CD14-positive monocyte (primary cell): Measurements from ENCODE around the gene OCSTAMP. TPM values are rescaled to one million over a fixed set of nuclear protein-coding genes. Genes with fewer than 3 reads are reported as not detected.

Experiments
- DNase-seq, 3 donors: peaks; one replicate each; pipeline ENCODE4 v3.0.0-alpha.2; 2011 to 2022
- H2AFZ ChIP-seq: 2 replicates; pipeline ENCODE4 v1.6.0; 2012; ENCODE audit warnings: mild to moderate bottlenecking, low read depth, low read length, inconsistent platforms; ENCODE audit not compliant: insufficient read depth, poor library complexity, severe bottlenecking
- H3K27ac ChIP-seq, 2 donors: 1 replicate in 1 of 2; 2 replicates in 1 of 2; pipeline ENCODE4 v1.5.1; 2012 to 2013; ENCODE audit warnings: low read length in 2 of 2, control low read depth in 1 of 2, inconsistent platforms in 1 of 2, low read depth in 1 of 2, mild to moderate bottlenecking in 1 of 2
- H3K27me3 ChIP-seq, 2 donors: one replicate each; pipeline versions ENCODE4 v1.6.0 to v1.6.1; 2011 to 2013; ENCODE audit warnings: low read length in 2 of 2; ENCODE audit not compliant: control insufficient read depth in 2 of 2, insufficient read depth in 2 of 2
- H3K36me3 ChIP-seq, 2 donors: replicated peaks in 1 of 2; 1 replicate in 1 of 2; 2 replicates in 1 of 2; pipeline versions ENCODE4 v1.5.1 to v1.6.1; 2012 to 2013; ENCODE audit warnings: low read length in 2 of 2, control low read depth in 1 of 2, inconsistent platforms in 1 of 2, mild to moderate bottlenecking in 1 of 2; ENCODE audit not compliant: insufficient read depth in 2 of 2, control insufficient read depth in 1 of 2
- H3K4me1 ChIP-seq, 2 donors: 1 replicate in 1 of 2; 2 replicates in 1 of 2; pipeline versions ENCODE4 v1.5.1 to v1.6.1; 2012 to 2013; ENCODE audit warnings: low read length in 2 of 2, control low read depth in 1 of 2, inconsistent platforms in 1 of 2, mild to moderate bottlenecking in 1 of 2, moderate library complexity in 1 of 2; ENCODE audit not compliant: insufficient read depth in 2 of 2, control insufficient read depth in 1 of 2
- H3K4me2 ChIP-seq: replicated peaks from 2 replicates; pipeline ENCODE3; 2012; ENCODE audit warnings: low read length, moderate library complexity, mild to moderate bottlenecking; ENCODE audit not compliant: poor library complexity, severe bottlenecking; ENCODE audit errors: extremely low read depth
- H3K4me3 ChIP-seq, 3 experiments: fragments of 200-600 bp in 1 of 3; sonication (generic) in 1 of 3; replicated peaks in 1 of 3; 1 replicate in 2 of 3; 2 replicates in 1 of 3; pipeline ENCODE4 v1.5.1; 2011 to 2013; ENCODE audit warnings: low read length in 3 of 3, mild to moderate bottlenecking in 3 of 3, control low read depth in 2 of 3, low read depth in 2 of 3, inconsistent platforms in 1 of 3, moderate library complexity in 1 of 3
- H3K79me2 ChIP-seq: 2 replicates; pipeline ENCODE4 v1.6.0; 2012; ENCODE audit warnings: mild to moderate bottlenecking, control low read depth, inconsistent platforms, low read length, moderate library complexity; ENCODE audit not compliant: insufficient read depth
- H3K9ac ChIP-seq: 2 replicates; pipeline ENCODE4 v1.6.0; 2017; ENCODE audit warnings: low read length, mild to moderate bottlenecking; ENCODE audit not compliant: insufficient read depth, poor library complexity, severe bottlenecking
- H3K9me3 ChIP-seq, 2 donors: replicated peaks in 1 of 2; 1 replicate in 1 of 2; 2 replicates in 1 of 2; pipeline versions ENCODE4 v1.5.1 to v1.6.1; 2012 to 2013; ENCODE audit warnings: low read length in 2 of 2, control low read depth in 1 of 2; ENCODE audit not compliant: control insufficient read depth in 1 of 2, insufficient read depth in 1 of 2
- H4K20me1 ChIP-seq: 2 replicates; pipeline ENCODE4 v1.6.0; 2012; ENCODE audit warnings: mild to moderate bottlenecking, low read length, control low read depth, moderate library complexity; ENCODE audit not compliant: insufficient read depth
- H3K27ac Mint-ChIP-seq, 7 donors: one replicate each; pipeline ENCODE4 v1.8.0; 2020; ENCODE audit warnings: mild to moderate bottlenecking in 7 of 7, mixed read lengths in 7 of 7, moderate library complexity in 6 of 7, inconsistent platforms in 2 of 7
- H3K27me3 Mint-ChIP-seq, 3 donors: one replicate each; pipeline ENCODE4 v1.8.0; 2021 to 2022; ENCODE audit warnings: low read depth in 3 of 3, mild to moderate bottlenecking in 3 of 3, mixed read lengths in 3 of 3, moderate library complexity in 3 of 3, inconsistent platforms in 1 of 3
- H3K36me3 Mint-ChIP-seq, 2 donors: one replicate each; pipeline ENCODE4 v1.8.0; 2020; ENCODE audit warnings: mixed read lengths in 2 of 2, inconsistent platforms in 1 of 2, mild to moderate bottlenecking in 1 of 2
- H3K4me1 Mint-ChIP-seq: one replicate; pipeline ENCODE4 v1.8.0; 2020; ENCODE audit warnings: mild to moderate bottlenecking, mixed read lengths
- H3K4me3 Mint-ChIP-seq, 2 donors: one replicate each; pipeline ENCODE4 v1.8.0; 2020; ENCODE audit warnings: mild to moderate bottlenecking in 2 of 2, mixed read lengths in 2 of 2, moderate library complexity in 1 of 2
- H3K9me3 Mint-ChIP-seq, 7 donors: one replicate each; pipeline ENCODE4 v1.8.0; 2020 to 2022; ENCODE audit warnings: mixed read lengths in 7 of 7, mild to moderate bottlenecking in 6 of 7, moderate library complexity in 6 of 7, inconsistent platforms in 2 of 7
- WGBS: methylation state at CpG from one replicate; pipeline ENCODE4 v1.1.5; 2013; ENCODE audit warnings: missing lambda C conversion rate; ENCODE audit not compliant: insufficient coverage; 5-methylcytosine and 5-hydroxymethylcytosine counted together
- intact Hi-C, 2 donors: fragments of 100-400 bp; cut with micrococcal nuclease; formaldehyde crosslinking; loops; one replicate each; pipeline versions ENCODE4 v1.15.0 to v1.15.1; 2023
- polyA plus RNA-seq, 3 donors: library from polyadenylated mRNA; depleted of rRNA in 1 of 3; unstranded in 2 of 3; stranded (reverse) in 1 of 3; fragments of 300-500 nt in 2 of 3; fragments of >200 nt in 1 of 3; fragmentation: Illumina TruSeq in 2 of 3; gene quantifications; 1 replicate in 2 of 3; 2 replicates in 1 of 3; pipeline ENCODE4 v1.2.3, GENCODE V29; 2012 to 2021
- TF ChIP-seq, protein P1 (sequence below): fragments of 200-600 bp; IDR thresholded peaks from one replicate; pipeline ENCODE4 v1.8.0; 2022; ENCODE audit warnings: antibody characterized with exemption, mild to moderate bottlenecking

Gene OCSTAMP
- polyA plus RNA-seq, 3 donors = not detected

GRCh38 chr20:46545827-46546138, 4.7 kb downstream of the OCSTAMP start:
- peaks cover 24% of the 10 kb centered on the region for H3K4me1 Mint-ChIP-seq
- peak overlapping the region in 1 of 2 donors; percentile 65 for H3K4me3 Mint-ChIP-seq
- Histone ChIP-seq H3K4me1 (peaks cover 25 to 26% of the 10 kb centered on the region in 2 donors), H3K27ac (no peak overlapping the region), H3K4me2 (no peak overlapping the region), H3K9ac (no peak overlapping the region), H3K79me2 (no peaks in the 10 kb centered on the region), H4K20me1 (no peaks in the 10 kb centered on the region), H3K36me3 (no peaks in the 10 kb centered on the region), H3K4me3 (no peak overlapping the region), H3K9me3 (no peaks in the 10 kb centered on the region), H2AFZ (no peak overlapping the region), H3K27me3 (peaks cover 12 to 42% of the 10 kb centered on the region in 2 donors)
- WGBS = 92% methylated on average over 9 of the region's 9 CpGs
- TF ChIP-seq, protein P1, sequence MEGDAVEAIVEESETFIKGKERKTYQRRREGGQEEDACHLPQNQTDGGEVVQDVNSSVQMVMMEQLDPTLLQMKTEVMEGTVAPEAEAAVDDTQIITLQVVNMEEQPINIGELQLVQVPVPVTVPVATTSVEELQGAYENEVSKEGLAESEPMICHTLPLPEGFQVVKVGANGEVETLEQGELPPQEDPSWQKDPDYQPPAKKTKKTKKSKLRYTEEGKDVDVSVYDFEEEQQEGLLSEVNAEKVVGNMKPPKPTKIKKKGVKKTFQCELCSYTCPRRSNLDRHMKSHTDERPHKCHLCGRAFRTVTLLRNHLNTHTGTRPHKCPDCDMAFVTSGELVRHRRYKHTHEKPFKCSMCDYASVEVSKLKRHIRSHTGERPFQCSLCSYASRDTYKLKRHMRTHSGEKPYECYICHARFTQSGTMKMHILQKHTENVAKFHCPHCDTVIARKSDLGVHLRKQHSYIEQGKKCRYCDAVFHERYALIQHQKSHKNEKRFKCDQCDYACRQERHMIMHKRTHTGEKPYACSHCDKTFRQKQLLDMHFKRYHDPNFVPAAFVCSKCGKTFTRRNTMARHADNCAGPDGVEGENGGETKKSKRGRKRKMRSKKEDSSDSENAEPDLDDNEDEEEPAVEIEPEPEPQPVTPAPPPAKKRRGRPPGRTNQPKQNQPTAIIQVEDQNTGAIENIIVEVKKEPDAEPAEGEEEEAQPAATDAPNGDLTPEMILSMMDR = no peak
- H3K9me3 Mint-ChIP-seq = peaks cover 0 to 4% (median 0%) of the 10 kb centered on the region in 7 donors
- peaks cover 27 to 33% (median 32%) of the 10 kb centered on the region in 3 donors for H3K27me3 Mint-ChIP-seq
- DNase-seq = no peak
- intact Hi-C loops = loop anchor here in 1 of 2 donors (5.0 kb wide), 1 partner anchor 87 kb away; no protein-coding TSS in a partner anchor
- no peaks in the 10 kb centered on the region for H3K36me3 Mint-ChIP-seq
- peak overlapping the region in 2 of 7 donors; percentile 30 to 80 for H3K27ac Mint-ChIP-seq

DNA sequence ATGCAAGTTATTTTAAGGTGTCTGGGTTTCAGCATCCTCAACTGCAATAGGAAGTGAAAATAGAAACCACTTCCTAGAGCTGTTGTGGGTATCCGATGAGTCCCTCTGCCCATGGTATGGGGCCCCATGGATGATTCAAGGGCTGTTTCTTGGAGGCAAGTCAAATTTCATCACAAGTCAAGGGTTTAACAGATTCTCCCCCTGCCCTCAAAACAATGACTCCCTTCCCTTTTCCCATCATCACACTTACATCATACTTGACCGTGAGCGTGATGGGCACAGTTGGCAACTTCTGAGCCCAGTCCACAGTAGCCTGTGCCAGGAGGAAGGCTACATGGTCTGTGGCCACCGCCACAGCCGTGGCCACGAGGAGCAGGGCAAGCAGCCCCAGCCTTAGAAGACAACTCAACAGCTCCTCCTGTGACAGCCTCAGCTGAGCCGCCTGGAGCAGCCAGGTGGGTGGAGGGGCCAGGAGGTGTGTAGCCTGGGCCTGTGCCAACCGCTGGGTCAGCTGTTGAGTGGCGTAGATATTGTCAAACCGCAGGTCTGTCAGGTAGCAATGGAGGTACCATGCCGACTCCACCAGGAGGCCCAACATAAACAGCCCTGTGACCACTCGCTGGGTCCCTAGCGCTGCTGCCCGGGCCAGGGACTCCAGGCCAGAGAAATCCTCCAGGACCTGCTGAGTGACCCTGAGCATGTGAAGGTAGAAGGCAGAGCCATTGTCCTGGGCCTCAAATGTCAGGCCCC, 5.2 kb downstream of the OCSTAMP start:
- Histone ChIP-seq H3K27ac (peak overlapping the region in 1 of 2 donors; percentile 26), H2AFZ (no peak overlapping the region), H3K4me1 (peaks cover 20 to 21% of the 10 kb centered on the region in 2 donors), H3K27me3 (peaks cover 16 to 44% of the 10 kb centered on the region in 2 donors), H3K79me2 (no peaks in the 10 kb centered on the region), H4K20me1 (no peaks in the 10 kb centered on the region), H3K9ac (no peak overlapping the region), H3K36me3 (no peaks in the 10 kb centered on the region), H3K4me3 (no peak overlapping the region), H3K4me2 (peak overlapping the region; percentile 6), H3K9me3 (no peaks in the 10 kb centered on the region)
- Mint-ChIP-seq H3K4me3 (peak overlapping the region in 1 of 2 donors; percentile 68), H3K9me3 (peaks cover 0 to 4% (median 0%) of the 10 kb centered on the region in 7 donors), H3K27ac (peak overlapping the region; percentile 61 to 91 (median 76)), H3K4me1 (peaks cover 19% of the 10 kb centered on the region), H3K27me3 (peaks cover 27 to 30% (median 30%) of the 10 kb centered on the region in 3 donors), H3K36me3 (no peaks in the 10 kb centered on the region)
- DNase-seq = peak; percentile 91 to 97 (median 92)
- intact Hi-C loops = loop anchor here in 1 of 2 donors (5.0 kb wide), 1 partner anchor 87 kb away; no protein-coding TSS in a partner anchor
- TF ChIP-seq, protein P1 = no peak
- 49% methylated on average over 13 of the region's 14 CpGs for WGBS
